Thoracic aorta (tissue), 2 donors: ENCODE results near the gene MED12L. TPM values are rescaled to one million over a fixed set of nuclear protein-coding genes. Genes with fewer than 3 reads are reported as not detected.

Source experiments
- ATAC-seq: fragments of 150-250 bp; one replicate; pipeline ENCODE4 v1.8.0; 2017; ENCODE audit warnings: low read depth; ENCODE audit not compliant: insufficient number of reproducible peaks, low FRiP score
- DNase-seq: peaks from one replicate; pipeline ENCODE4 v3.0.0-alpha.2; 2020; ENCODE audit warnings: low spot score
- H3K27ac ChIP-seq, 2 donors: fragments of 200-600 bp; sonication (generic); 1 replicate in 1 of 2; 2 replicates in 1 of 2; pipeline ENCODE4 v1.5.1; 2016; ENCODE audit warnings: mild to moderate bottlenecking in 2 of 2, moderate library complexity in 2 of 2
- H3K27me3 ChIP-seq: fragments of 200-600 bp; sonication (generic); replicated peaks from 2 replicates; pipeline ENCODE4 v1.6.0; 2016; ENCODE audit warnings: mild to moderate bottlenecking; ENCODE audit not compliant: insufficient read depth
- H3K36me3 ChIP-seq: fragments of 200-600 bp; sonication (generic); one replicate; pipeline ENCODE4 v1.5.1; 2016
- H3K4me1 ChIP-seq, 2 donors: fragments of 200-600 bp; sonication (generic); 1 replicate in 1 of 2; 2 replicates in 1 of 2; pipeline versions ENCODE4 v1.5.1 to v1.6.0; 2016; ENCODE audit warnings: low read depth in 2 of 2, mild to moderate bottlenecking in 1 of 2; ENCODE audit not compliant: control insufficient read depth in 1 of 2
- H3K4me3 ChIP-seq: fragments of 200-600 bp; sonication (generic); 2 replicates; pipeline ENCODE4 v1.5.1; 2016; ENCODE audit warnings: mild to moderate bottlenecking
- H3K9me3 ChIP-seq: fragments of 200-600 bp; sonication (generic); 2 replicates; pipeline ENCODE4 v1.5.1; 2016
- CTCF ChIP-seq: fragments of 200-600 bp; sonication (generic); IDR thresholded peaks from one replicate; pipeline ENCODE4 v1.5.1; 2019; ENCODE audit warnings: antibody characterized with exemption
- total RNA-seq, 2 donors: library from RNA; depleted of rRNA; stranded (reverse); fragments of >200 nt; gene quantifications; one replicate each; pipeline versions ENCODE4 v1.1.0 to v1.2.3, GENCODE V29; 2016

Gene MED12L
- total RNA-seq, 2 donors from 2014 or later: 0.27 to 2.0 TPM

GRCh38 chr3:151198849-151199248, 113.4 kb downstream of the MED12L start:
- Histone ChIP-seq H3K9me3 (no peaks in the 10 kb centered on the region), H3K27ac (no peak overlapping the region), H3K27me3 (no peaks in the 10 kb centered on the region), H3K4me1 (no peaks in the 10 kb centered on the region), H3K4me3 (no peak overlapping the region), H3K36me3 (no peaks in the 10 kb centered on the region)
- no peak for DNase-seq
- no peak for ATAC-seq
- no peak for TF ChIP-seq CTCF

GRCh38 chr3:151199554-151200438, 114.3 kb downstream of the MED12L start:
- no peaks in the 10 kb centered on the region for H3K9me3 ChIP-seq
- DNase-seq: no peak
- no peaks in the 10 kb centered on the region for H3K4me1 ChIP-seq
- no peak for ATAC-seq
- no peak overlapping the region for H3K27ac ChIP-seq
- no peaks in the 10 kb centered on the region for H3K36me3 ChIP-seq
- H3K4me3 ChIP-seq: no peak overlapping the region
- TF ChIP-seq CTCF: no peak
- H3K27me3 ChIP-seq: no peaks in the 10 kb centered on the region

- ATAC-seq (no peak), DNase-seq (no peak)
- Histone ChIP-seq H3K27ac (no peak overlapping the region), H3K36me3 (no peaks in the 10 kb centered on the region), H3K4me3 (no peak overlapping the region), H3K4me1 (no peaks in the 10 kb centered on the region), H3K27me3 (no peaks in the 10 kb centered on the region), H3K9me3 (no peaks in the 10 kb centered on the region)
- no peak for TF ChIP-seq CTCF
Measured at GRCh38 chr3:151200586-151200985, 115.1 kb downstream of the MED12L start.

GRCh38 chr3:151201051-151201730, 115.7 kb downstream of the MED12L start:
- no peaks in the 10 kb centered on the region for H3K36me3 ChIP-seq
- H3K9me3 ChIP-seq: no peaks in the 10 kb centered on the region
- no peak for TF ChIP-seq CTCF
- DNase-seq (no peak), ATAC-seq (no peak)
- H3K27me3 ChIP-seq: no peaks in the 10 kb centered on the region
- no peaks in the 10 kb centered on the region for H3K4me1 ChIP-seq
- no peak overlapping the region for H3K4me3 ChIP-seq
- H3K27ac ChIP-seq: no peak overlapping the region

- DNase-seq: no peak
- H3K4me1 ChIP-seq: no peaks in the 10 kb centered on the region
- no peaks in the 10 kb centered on the region for H3K36me3 ChIP-seq
- no peak within 1 kb of the TSS for H3K4me3 ChIP-seq
- ATAC-seq: no peak
- TF ChIP-seq CTCF: no peak
- no peak within 1 kb of the TSS for H3K27ac ChIP-seq
- no peaks in the 10 kb centered on the region for H3K9me3 ChIP-seq
- H3K27me3 ChIP-seq: no peaks in the 10 kb centered on the region
Measured at GRCh38 chr3:151203051-151203420, 117.6 kb downstream of the MED12L start, which contains the start of gene GPR171. TSS of gene GPR171 (minus strand) at chr3:151203216. CDS start at chr3:151199386, 3,830 bp downstream.
